SH-SY5Y (cell line): ENCODE measurements around the gene ANO4.

Source experiments
- GATA2 ChIP-seq: IDR thresholded peaks from 2 replicates; pipeline ENCODE4 v1.6.1; 2011; ENCODE audit warnings: mild to moderate bottlenecking, low read depth, low read length
- GATA3 ChIP-seq: IDR thresholded peaks from 2 replicates; pipeline ENCODE4 v1.6.1; 2011; ENCODE audit warnings: low read depth, mild to moderate bottlenecking, low read length, moderate library complexity

GRCh38 chr12:100851637-100852036, 57.1 kb downstream of the ANO4 start:
- TF ChIP-seq GATA2 (no peak), GATA3 (no peak)
